Measurements from ENCODE around the gene IBTK. TPM values are rescaled to one million over a fixed set of nuclear protein-coding genes. Genes with fewer than 3 reads are reported as not detected.
A peak's percentile ranks its signal among the peaks of the same experiment; 100 is the strongest.

Gene IBTK
- total and polyA plus RNA-seq, 2 experiments from 2014 or later = 17.3 to 60.3 TPM

GRCh38 chr6:82178077-82178758 lies 69.3 kb downstream of the IBTK start:
- Histone ChIP-seq H3K27ac (no peak overlapping the region), H4K20me1 (ENCODE audit: insufficient read depth, poor library complexity, severe bottlenecking) (no peaks in the 10 kb centered on the region), H3K36me3 (replicated peaks; ENCODE audit: insufficient read depth, low read depth) (no peaks in the 10 kb centered on the region), H3K4me2 (no peak overlapping the region), H3K27me3 (no peaks in the 10 kb centered on the region), H2AFZ (no peak overlapping the region), H3K9me2 (replicated peaks; ENCODE audit: insufficient read depth) (no peaks in the 10 kb centered on the region), H3K4me3 (no peak overlapping the region), H3K9me3 (ENCODE audit: low read depth) (no peaks in the 10 kb centered on the region), H3K79me2 (no peaks in the 10 kb centered on the region), H3K4me1 (ENCODE audit: insufficient read depth) (peaks cover 4% of the 10 kb centered on the region)
- no peak for DNase-seq (ENCODE audit: low spot score)
- 87% methylated on average over 2 of the region's 2 CpGs for WGBS (ENCODE audit: low lambda C conversion rate, missing lambda C conversion rate)
- TF ChIP-seq EZH2phosphoT487 (IDR thresholded peaks at IDR 0.05; ENCODE audit: low read depth, severe bottlenecking, unreplicated experiment) (no peak), EZH2 (IDR thresholded peaks at IDR 0.05; ENCODE audit: borderline replicate concordance) (no peak)
- TF ChIP-seq, protein P1, sequence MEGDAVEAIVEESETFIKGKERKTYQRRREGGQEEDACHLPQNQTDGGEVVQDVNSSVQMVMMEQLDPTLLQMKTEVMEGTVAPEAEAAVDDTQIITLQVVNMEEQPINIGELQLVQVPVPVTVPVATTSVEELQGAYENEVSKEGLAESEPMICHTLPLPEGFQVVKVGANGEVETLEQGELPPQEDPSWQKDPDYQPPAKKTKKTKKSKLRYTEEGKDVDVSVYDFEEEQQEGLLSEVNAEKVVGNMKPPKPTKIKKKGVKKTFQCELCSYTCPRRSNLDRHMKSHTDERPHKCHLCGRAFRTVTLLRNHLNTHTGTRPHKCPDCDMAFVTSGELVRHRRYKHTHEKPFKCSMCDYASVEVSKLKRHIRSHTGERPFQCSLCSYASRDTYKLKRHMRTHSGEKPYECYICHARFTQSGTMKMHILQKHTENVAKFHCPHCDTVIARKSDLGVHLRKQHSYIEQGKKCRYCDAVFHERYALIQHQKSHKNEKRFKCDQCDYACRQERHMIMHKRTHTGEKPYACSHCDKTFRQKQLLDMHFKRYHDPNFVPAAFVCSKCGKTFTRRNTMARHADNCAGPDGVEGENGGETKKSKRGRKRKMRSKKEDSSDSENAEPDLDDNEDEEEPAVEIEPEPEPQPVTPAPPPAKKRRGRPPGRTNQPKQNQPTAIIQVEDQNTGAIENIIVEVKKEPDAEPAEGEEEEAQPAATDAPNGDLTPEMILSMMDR (IDR thresholded peaks at IDR 0.05; ENCODE audit: poor library complexity) = peak; percentile 61

DNA sequence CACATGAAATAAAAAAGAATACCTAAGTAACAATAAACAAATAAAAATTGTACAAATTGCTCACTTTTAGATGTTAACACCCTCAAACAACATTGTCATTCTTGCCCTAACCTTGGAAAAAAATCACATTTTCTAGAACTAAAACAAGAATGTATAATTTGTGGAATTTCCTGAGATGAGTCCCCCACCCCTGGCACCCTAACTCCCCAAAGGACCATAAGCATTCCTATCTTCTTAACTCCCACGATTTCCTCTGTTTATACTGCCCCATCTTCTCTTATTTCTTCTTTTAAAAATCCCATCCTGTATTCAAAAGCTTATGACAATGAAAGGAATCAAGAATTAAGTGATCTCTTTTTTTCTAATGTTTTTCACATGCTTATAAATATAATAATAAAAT lies 70.9 kb downstream of the IBTK start:
- no peaks in the 10 kb centered on the region for H3K79me2 ChIP-seq
- WGBS (ENCODE audit: low lambda C conversion rate, missing lambda C conversion rate) = 75% methylated on average over 1 of the region's 1 CpG
- no peaks in the 10 kb centered on the region for H3K36me3 ChIP-seq (replicated peaks; ENCODE audit: insufficient read depth, low read depth)
- no peak overlapping the region for H3K4me3 ChIP-seq
- TF ChIP-seq, protein P1 (IDR thresholded peaks at IDR 0.05; ENCODE audit: poor library complexity) = no peak
- TF ChIP-seq EZH2phosphoT487 (IDR thresholded peaks at IDR 0.05; ENCODE audit: low read depth, severe bottlenecking, unreplicated experiment) = no peak
- TF ChIP-seq EZH2 (IDR thresholded peaks at IDR 0.05; ENCODE audit: borderline replicate concordance) = no peak
- no peak overlapping the region for H3K27ac ChIP-seq
- H3K4me1 ChIP-seq (ENCODE audit: insufficient read depth) = peaks cover 4% of the 10 kb centered on the region
- no peak overlapping the region for H2AFZ ChIP-seq
- H3K9me3 ChIP-seq (ENCODE audit: low read depth) = no peaks in the 10 kb centered on the region
- H4K20me1 ChIP-seq (ENCODE audit: insufficient read depth, poor library complexity, severe bottlenecking) = no peaks in the 10 kb centered on the region
- H3K9me2 ChIP-seq (replicated peaks; ENCODE audit: insufficient read depth) = no peaks in the 10 kb centered on the region
- no peaks in the 10 kb centered on the region for H3K27me3 ChIP-seq
- no peak overlapping the region for H3K4me2 ChIP-seq
- DNase-seq (ENCODE audit: low spot score) = no peak

DNA sequence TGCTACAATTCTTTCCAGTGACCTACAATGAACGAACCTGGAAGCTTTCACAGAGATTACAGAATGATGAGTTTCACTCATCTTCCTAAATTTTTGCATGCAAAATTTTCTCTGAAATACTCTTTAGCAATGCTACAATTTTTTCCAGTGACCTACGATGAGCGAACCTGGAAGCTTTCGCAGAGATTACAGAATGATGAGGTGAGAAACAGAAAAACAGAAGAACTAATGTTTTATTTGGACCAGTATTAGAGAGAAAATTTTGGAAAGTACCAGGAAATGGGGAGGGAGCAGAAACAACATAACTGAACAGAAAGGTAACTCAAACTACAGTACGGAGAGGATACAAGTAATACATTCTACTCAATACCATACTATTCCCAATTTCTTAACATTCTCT lies 75.0 kb downstream of the IBTK start:
- H3K9me2 ChIP-seq (replicated peaks; ENCODE audit: insufficient read depth) = no peaks in the 10 kb centered on the region
- H3K27ac ChIP-seq = no peak overlapping the region
- H3K27me3 ChIP-seq = no peaks in the 10 kb centered on the region
- H2AFZ ChIP-seq = no peak overlapping the region
- H3K4me1 ChIP-seq (ENCODE audit: insufficient read depth) = no peaks in the 10 kb centered on the region
- H3K9me3 ChIP-seq (ENCODE audit: low read depth) = no peaks in the 10 kb centered on the region
- H3K4me3 ChIP-seq = no peak overlapping the region
- H3K36me3 ChIP-seq (replicated peaks; ENCODE audit: insufficient read depth, low read depth) = no peaks in the 10 kb centered on the region
- no peaks in the 10 kb centered on the region for H3K79me2 ChIP-seq
- H3K4me2 ChIP-seq = no peak overlapping the region
- DNase-seq (ENCODE audit: low spot score) = no peak
- H4K20me1 ChIP-seq (ENCODE audit: insufficient read depth, poor library complexity, severe bottlenecking) = no peaks in the 10 kb centered on the region
- 96% methylated on average over 5 of the region's 5 CpGs for WGBS (ENCODE audit: low lambda C conversion rate, missing lambda C conversion rate)
- TF ChIP-seq EZH2phosphoT487 (IDR thresholded peaks at IDR 0.05; ENCODE audit: low read depth, severe bottlenecking, unreplicated experiment) = no peak
- TF ChIP-seq, protein P1 (IDR thresholded peaks at IDR 0.05; ENCODE audit: poor library complexity) = no peak
